Liver (tissue), 9 donors: ENCODE data around the gene NEK5. TPM values are rescaled to one million over a fixed set of nuclear protein-coding genes. Genes with fewer than 3 reads are reported as not detected.

Experiments used
- DNase-seq: peaks from one replicate; pipeline ENCODE4 v3.0.0-alpha.2; 2017; ENCODE audit warnings: low spot score
- H3K27ac ChIP-seq, 2 donors: one replicate each; pipeline ENCODE4 v1.7.0; 2013; ENCODE audit warnings: inconsistent platforms in 2 of 2, low read length in 2 of 2, control low read depth in 1 of 2, low read depth in 1 of 2, mild to moderate bottlenecking in 1 of 2
- H3K27me3 ChIP-seq, 4 donors: one replicate each; pipeline versions ENCODE4 v1.6.1 to v1.7.0; 2013; ENCODE audit warnings: low read length in 3 of 4, inconsistent platforms in 1 of 4, mild to moderate bottlenecking in 1 of 4, moderate library complexity in 1 of 4; ENCODE audit not compliant: control insufficient read depth in 4 of 4, insufficient read depth in 4 of 4
- H3K36me3 ChIP-seq, 4 donors: one replicate each; pipeline versions ENCODE4 v1.6.1 to v1.7.0; 2013; ENCODE audit warnings: low read length in 3 of 4, mild to moderate bottlenecking in 3 of 4, low read depth in 1 of 4, moderate library complexity in 1 of 4; ENCODE audit not compliant: control insufficient read depth in 4 of 4, insufficient read depth in 3 of 4
- H3K4me1 ChIP-seq, 4 donors: one replicate each; pipeline versions ENCODE4 v1.6.1 to v1.7.0; 2013; ENCODE audit warnings: low read length in 3 of 4, mild to moderate bottlenecking in 3 of 4, moderate library complexity in 1 of 4; ENCODE audit not compliant: control insufficient read depth in 4 of 4, insufficient read depth in 4 of 4
- H3K4me3 ChIP-seq, 3 donors: one replicate each; pipeline versions ENCODE4 v1.6.1 to v1.7.0; 2013; ENCODE audit warnings: low read length in 3 of 3, control low read depth in 1 of 3, low read depth in 1 of 3, mild to moderate bottlenecking in 1 of 3
- H3K9ac ChIP-seq, 2 donors: one replicate each; pipeline ENCODE4 v1.7.0; 2013; ENCODE audit warnings: low read length in 2 of 2, mild to moderate bottlenecking in 2 of 2, moderate library complexity in 2 of 2, control low read depth in 1 of 2, low read depth in 1 of 2
- H3K9me3 ChIP-seq, 4 donors: one replicate each; pipeline versions ENCODE4 v1.6.1 to v1.7.0; 2013; ENCODE audit warnings: low read length in 3 of 4; ENCODE audit not compliant: control insufficient read depth in 4 of 4
- CTCF ChIP-seq: fragments of 150-350 bp; IDR thresholded peaks from 2 replicates; pipeline ENCODE4 v1.5.1; 2017; ENCODE audit warnings: improper control_type of control experiment, low read depth, low read length; ENCODE audit not compliant: missing input control
- EGR1 ChIP-seq, 2 donors: IDR thresholded peaks; 2 replicates each; pipeline ENCODE4 v1.6.1; 2016 to 2018; ENCODE audit warnings: antibody characterized with exemption in 2 of 2, low read depth in 2 of 2
- GABPA ChIP-seq, 2 donors: IDR thresholded peaks in 1 of 2; conservative IDR thresholded peaks in 1 of 2; 2 replicates each; pipeline ENCODE4 v1.6.1; 2016; ENCODE audit warnings: antibody characterized with exemption in 2 of 2, mild to moderate bottlenecking in 1 of 2, moderate library complexity in 1 of 2
- HNF4A ChIP-seq, 2 donors: conservative IDR thresholded peaks; 2 replicates each; pipeline ENCODE4 v1.6.1; 2016; ENCODE audit warnings: antibody characterized with exemption in 2 of 2, mild to moderate bottlenecking in 2 of 2
- JUND ChIP-seq, 2 donors: IDR thresholded peaks; 2 replicates each; pipeline ENCODE4 v1.6.1; 2016; ENCODE audit warnings: antibody characterized with exemption in 2 of 2
- MAX ChIP-seq: IDR thresholded peaks from 2 replicates; pipeline ENCODE4 v1.6.1; 2016; ENCODE audit warnings: antibody characterized with exemption
- NR2F2 ChIP-seq: IDR thresholded peaks from 2 replicates; pipeline ENCODE4 v1.6.1; 2016; ENCODE audit warnings: antibody characterized with exemption
- RAD21 ChIP-seq, 2 donors: IDR thresholded peaks; 2 replicates each; pipeline ENCODE4 v1.6.1; 2016; ENCODE audit warnings: antibody characterized with exemption in 2 of 2, mild to moderate bottlenecking in 2 of 2
- RXRA ChIP-seq, 2 donors: IDR thresholded peaks; 2 replicates each; pipeline ENCODE4 v1.6.1; 2017 to 2018; ENCODE audit warnings: antibody characterized with exemption in 2 of 2, mild to moderate bottlenecking in 1 of 2
- SP1 ChIP-seq: IDR thresholded peaks from 2 replicates; pipeline ENCODE4 v1.6.1; 2018; ENCODE audit warnings: antibody characterized with exemption, mild to moderate bottlenecking
- TAF1 ChIP-seq: conservative IDR thresholded peaks from 2 replicates; pipeline ENCODE4 v1.6.1; 2016; ENCODE audit warnings: antibody characterized with exemption, mild to moderate bottlenecking
- ZBTB33 ChIP-seq: IDR thresholded peaks from 2 replicates; pipeline ENCODE4 v1.6.1; 2016; ENCODE audit warnings: antibody characterized with exemption
- WGBS: extraction: QIAGEN DNeasy Blood & Tissue Kit; methylation state at CpG from one replicate; pipeline ENCODE4 v1.1.7; 2013; 5-methylcytosine and 5-hydroxymethylcytosine counted together
- polyA plus RNA-seq, 2 donors: library from polyadenylated mRNA; stranded (reverse) in 1 of 2; unstranded in 1 of 2; fragments of 200-250 nt in 1 of 2; fragments of >200 nt in 1 of 2; fragmentation: Nextera tagmentation in 1 of 2; extraction: Ambion mirVana in 1 of 2; gene quantifications; one replicate each; pipeline versions ENCODE4 v1.2.1 to v1.2.3, GENCODE V29; 2013 to 2015
- total RNA-seq, 2 donors: library from RNA; depleted of rRNA; stranded (reverse); fragments of >200 nt; gene quantifications; one replicate each; pipeline ENCODE4 v1.2.3, GENCODE V29; 2014
- TF ChIP-seq, protein P1 (sequence below): IDR thresholded peaks from 2 replicates; pipeline ENCODE4 v1.6.1; 2016; ENCODE audit warnings: antibody characterized with exemption, mild to moderate bottlenecking
- TF ChIP-seq, protein P2 (sequence below): IDR thresholded peaks from 2 replicates; pipeline ENCODE4 v1.6.1; 2016; ENCODE audit warnings: antibody characterized with exemption
- donor health status: healthy.
- donor health status: healthy.
- donor health status: healthy.
- donor health status: healthy.
- donor health status: healthy.

The NEK5 gene
- total and polyA plus RNA-seq, 4 donors: 0.08 to 0.63 (median 0.23) TPM; not detected in 1

DNA sequence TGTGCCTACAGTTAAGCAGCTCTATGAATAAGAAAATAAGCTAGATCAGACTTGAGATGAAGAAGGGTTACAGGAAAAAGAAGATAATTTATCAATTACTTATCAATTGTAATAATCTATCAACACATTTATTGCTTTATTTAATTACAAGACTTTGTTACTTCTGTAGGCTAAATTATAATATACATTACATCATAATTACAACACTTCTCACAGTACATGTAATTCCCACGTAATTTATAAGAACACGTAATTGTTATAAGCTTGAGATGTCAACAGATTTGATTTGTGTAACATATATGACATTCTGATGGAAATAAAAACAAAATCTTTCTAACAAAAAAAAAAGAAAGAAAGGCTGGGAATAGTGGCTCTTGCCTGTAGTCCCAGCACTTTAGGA is 36.8 kb downstream of the NEK5 start:
- DNase-seq: no peak
- Histone ChIP-seq H3K9ac (no peak overlapping the region), H3K27me3 (no peaks in the 10 kb centered on the region), H3K36me3 (no peaks in the 10 kb centered on the region), H3K9me3 (no peaks in the 10 kb centered on the region), H3K4me1 (peaks cover 0 to 2% (median under 1%) of the 10 kb centered on the region in 4 donors), H3K27ac (no peak overlapping the region), H3K4me3 (no peak overlapping the region)
- WGBS: 95% methylated on average over 2 of the region's 2 CpGs
- no peak for TF ChIP-seq RAD21 (IDR thresholded peaks at IDR 0.05)
- TF ChIP-seq EGR1 (IDR thresholded peaks at IDR 0.05; ENCODE audit: low read depth in 2 of 2): no peak
- no peak for TF ChIP-seq HNF4A (conservative IDR thresholded peaks at IDR 0.05)
- TF ChIP-seq, protein P1, sequence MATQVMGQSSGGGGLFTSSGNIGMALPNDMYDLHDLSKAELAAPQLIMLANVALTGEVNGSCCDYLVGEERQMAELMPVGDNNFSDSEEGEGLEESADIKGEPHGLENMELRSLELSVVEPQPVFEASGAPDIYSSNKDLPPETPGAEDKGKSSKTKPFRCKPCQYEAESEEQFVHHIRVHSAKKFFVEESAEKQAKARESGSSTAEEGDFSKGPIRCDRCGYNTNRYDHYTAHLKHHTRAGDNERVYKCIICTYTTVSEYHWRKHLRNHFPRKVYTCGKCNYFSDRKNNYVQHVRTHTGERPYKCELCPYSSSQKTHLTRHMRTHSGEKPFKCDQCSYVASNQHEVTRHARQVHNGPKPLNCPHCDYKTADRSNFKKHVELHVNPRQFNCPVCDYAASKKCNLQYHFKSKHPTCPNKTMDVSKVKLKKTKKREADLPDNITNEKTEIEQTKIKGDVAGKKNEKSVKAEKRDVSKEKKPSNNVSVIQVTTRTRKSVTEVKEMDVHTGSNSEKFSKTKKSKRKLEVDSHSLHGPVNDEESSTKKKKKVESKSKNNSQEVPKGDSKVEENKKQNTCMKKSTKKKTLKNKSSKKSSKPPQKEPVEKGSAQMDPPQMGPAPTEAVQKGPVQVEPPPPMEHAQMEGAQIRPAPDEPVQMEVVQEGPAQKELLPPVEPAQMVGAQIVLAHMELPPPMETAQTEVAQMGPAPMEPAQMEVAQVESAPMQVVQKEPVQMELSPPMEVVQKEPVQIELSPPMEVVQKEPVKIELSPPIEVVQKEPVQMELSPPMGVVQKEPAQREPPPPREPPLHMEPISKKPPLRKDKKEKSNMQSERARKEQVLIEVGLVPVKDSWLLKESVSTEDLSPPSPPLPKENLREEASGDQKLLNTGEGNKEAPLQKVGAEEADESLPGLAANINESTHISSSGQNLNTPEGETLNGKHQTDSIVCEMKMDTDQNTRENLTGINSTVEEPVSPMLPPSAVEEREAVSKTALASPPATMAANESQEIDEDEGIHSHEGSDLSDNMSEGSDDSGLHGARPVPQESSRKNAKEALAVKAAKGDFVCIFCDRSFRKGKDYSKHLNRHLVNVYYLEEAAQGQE: no peak

DNA sequence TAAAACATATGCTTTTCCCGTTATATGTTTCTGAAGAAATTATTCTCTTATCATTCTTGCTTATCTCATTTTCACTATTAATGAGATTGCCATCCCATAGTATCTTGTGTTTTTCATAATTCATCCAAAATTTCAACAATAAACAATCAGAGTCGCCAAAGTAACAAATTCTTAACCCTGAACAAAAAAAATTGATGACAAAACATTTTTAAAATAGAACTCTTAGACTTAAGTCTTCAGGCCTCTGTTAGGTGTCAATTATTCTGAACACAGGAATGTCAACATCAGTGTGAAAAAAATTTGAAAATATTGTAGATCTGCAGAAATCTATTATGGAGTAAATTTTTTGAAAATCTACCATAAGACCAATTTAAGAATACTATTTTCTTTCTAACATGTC is 37.4 kb downstream of the NEK5 start:
- TF ChIP-seq, protein P2, sequence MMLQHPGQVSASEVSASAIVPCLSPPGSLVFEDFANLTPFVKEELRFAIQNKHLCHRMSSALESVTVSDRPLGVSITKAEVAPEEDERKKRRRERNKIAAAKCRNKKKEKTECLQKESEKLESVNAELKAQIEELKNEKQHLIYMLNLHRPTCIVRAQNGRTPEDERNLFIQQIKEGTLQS: no peak
- TF ChIP-seq TAF1 (no peak), EGR1 (IDR thresholded peaks at IDR 0.05; ENCODE audit: low read depth in 2 of 2) (no peak), GABPA (IDR thresholded peaks at IDR 0.05 in 1 of 2, conservative IDR thresholded peaks at IDR 0.05 in 1 of 2) (no peak), RXRA (IDR thresholded peaks at IDR 0.05) (no peak), ZBTB33 (no peak), NR2F2 (no peak), JUND (IDR thresholded peaks at IDR 0.05) (no peak), SP1 (no peak), RAD21 (IDR thresholded peaks at IDR 0.05) (no peak), MAX (no peak), CTCF (no peak)
- TF ChIP-seq, protein P1: no peak

More for the DNA sequence above, 37.4 kb downstream of the NEK5 start:
- Histone ChIP-seq H3K27me3 (no peaks in the 10 kb centered on the region), H3K36me3 (no peaks in the 10 kb centered on the region), H3K9ac (no peak overlapping the region), H3K9me3 (no peaks in the 10 kb centered on the region), H3K4me1 (peaks cover 0 to 2% (median under 1%) of the 10 kb centered on the region in 4 donors), H3K4me3 (no peak overlapping the region), H3K27ac (no peak overlapping the region)
- DNase-seq: no peak
- 84% methylated on average over 2 of the region's 2 CpGs for WGBS
